22Rv1 (cell line): ENCODE measurements around the gene LIN52.
A peak's percentile ranks its signal among the peaks of the same experiment; 100 is the strongest.

Source experiments
- H3K27ac ChIP-seq: fragments of 450-650 bp; 2 replicates; pipeline ENCODE4 v1.5.1; 2017
- CTCF ChIP-seq: fragments of 450-650 bp; IDR thresholded peaks from 2 replicates; pipeline ENCODE4 v1.5.1; 2017; ENCODE audit warnings: mild to moderate bottlenecking
- ZFX ChIP-seq: fragments of 450-650 bp; IDR thresholded peaks from 2 replicates; pipeline ENCODE4 v1.6.1; 2017; ENCODE audit warnings: antibody characterized with exemption, borderline replicate concordance

Gene LIN52

GRCh38 chr14:74242021-74242779 is 157.4 kb downstream of the LIN52 start:
- no peak overlapping the region for H3K27ac ChIP-seq
- no peak for TF ChIP-seq ZFX
- no peak for TF ChIP-seq CTCF

GRCh38 chr14:74242780-74243042 is 158.0 kb downstream of the LIN52 start:
- no peak overlapping the region for H3K27ac ChIP-seq
- TF ChIP-seq CTCF (no peak), ZFX (no peak)

- TF ChIP-seq CTCF (no peak), ZFX (no peak)
- H3K27ac ChIP-seq, result no peak overlapping the region
These were observed 158.3 kb downstream of the LIN52 start for GRCh38 chr14:74243051-74243450.

GRCh38 chr14:74244115-74244514 is 159.4 kb downstream of the LIN52 start:
- TF ChIP-seq CTCF (peak; percentile 8; the same call in 1 of the 2 replicates), ZFX (no peak)
- H3K27ac ChIP-seq, result no peak overlapping the region

- TF ChIP-seq ZFX (no peak), CTCF (no peak)
- no peak overlapping the region for H3K27ac ChIP-seq
These were observed 160.5 kb downstream of the LIN52 start for GRCh38 chr14:74245292-74245691.

GRCh38 chr14:74246542-74246941 is 161.8 kb downstream of the LIN52 start:
- H3K27ac ChIP-seq, result no peak overlapping the region
- TF ChIP-seq CTCF (no peak), ZFX (no peak)

- H3K27ac ChIP-seq, result no peak overlapping the region
- TF ChIP-seq CTCF, result no peak
- TF ChIP-seq ZFX, result no peak
These were observed 163.3 kb downstream of the LIN52 start for GRCh38 chr14:74248017-74248416.
